ENCODE data around the gene BPGM. TPM values are rescaled to one million over a fixed set of nuclear protein-coding genes. Genes with fewer than 3 reads are reported as not detected.

BPGM gene
- total and polyA plus RNA-seq, 7 donors, result 9.0 to 22.8 (median 14.8) TPM

GRCh38 chr7:134657526-134657925, 10.9 kb downstream of the BPGM start:
- H3K9me3 ChIP-seq, result no peaks in the 10 kb centered on the region
- H3K4me3 ChIP-seq, result no peak overlapping the region
- DNase-seq, result no peak
- no peaks in the 10 kb centered on the region for H3K27me3 ChIP-seq
- no peak for TF ChIP-seq CTCF (IDR thresholded peaks at IDR 0.05)
- no peak for TF ChIP-seq POLR2AphosphoS5 (IDR thresholded peaks at IDR 0.05)
- no peak for TF ChIP-seq EP300 (IDR thresholded peaks at IDR 0.05)
- TF ChIP-seq POLR2A (IDR thresholded peaks at IDR 0.05), result no peak
- no peaks in the 10 kb centered on the region for H3K4me1 ChIP-seq
- no peak overlapping the region for H3K27ac ChIP-seq
- intact Hi-C loops (cut with DNase I), result no loop called here
- 74 to 77% methylated on average over 5 of the region's 5 CpGs for WGBS, 2 donors
- H3K36me3 ChIP-seq, result peaks cover 0 to 12% (median 4%) of the 10 kb centered on the region in 4 donors

GRCh38 chr7:134660242-134660785, 13.7 kb downstream of the BPGM start:
- Histone ChIP-seq H3K27ac (no peak overlapping the region), H3K4me1 (no peaks in the 10 kb centered on the region), H3K36me3 (peaks cover 0 to 12% (median 4%) of the 10 kb centered on the region in 4 donors), H3K4me3 (no peak overlapping the region), H3K9me3 (no peaks in the 10 kb centered on the region), H3K27me3 (no peaks in the 10 kb centered on the region)
- intact Hi-C loops (cut with DNase I), result no loop called here
- no peak for TF ChIP-seq EP300 (IDR thresholded peaks at IDR 0.05)
- TF ChIP-seq POLR2AphosphoS5 (IDR thresholded peaks at IDR 0.05), result no peak
- TF ChIP-seq POLR2A (IDR thresholded peaks at IDR 0.05), result no peak
- TF ChIP-seq CTCF (IDR thresholded peaks at IDR 0.05), result no peak
- 80 to 85% methylated on average over 7 of the region's 7 CpGs for WGBS, 2 donors
- DNase-seq, result no peak

GRCh38 chr7:134660961-134661376, 14.3 kb downstream of the BPGM start:
- intact Hi-C loops (cut with DNase I), result no loop called here
- Histone ChIP-seq H3K27ac (no peak overlapping the region), H3K36me3 (peaks cover 0 to 12% (median 4%) of the 10 kb centered on the region in 4 donors), H3K9me3 (no peaks in the 10 kb centered on the region), H3K27me3 (no peaks in the 10 kb centered on the region), H3K4me3 (no peak overlapping the region), H3K4me1 (no peaks in the 10 kb centered on the region)
- no peak for TF ChIP-seq POLR2AphosphoS5 (IDR thresholded peaks at IDR 0.05)
- TF ChIP-seq POLR2A (IDR thresholded peaks at IDR 0.05), result no peak
- TF ChIP-seq CTCF (IDR thresholded peaks at IDR 0.05), result no peak
- no peak for TF ChIP-seq EP300 (IDR thresholded peaks at IDR 0.05)
- DNase-seq, result no peak
- WGBS, 2 donors, result 68 to 75% methylated on average over 1 of the region's 1 CpG

- Histone ChIP-seq H3K9me3 (no peaks in the 10 kb centered on the region), H3K27me3 (no peaks in the 10 kb centered on the region), H3K27ac (no peak overlapping the region), H3K4me3 (no peak overlapping the region), H3K36me3 (peaks cover 0 to 12% (median 4%) of the 10 kb centered on the region in 4 donors), H3K4me1 (no peaks in the 10 kb centered on the region)
- TF ChIP-seq POLR2AphosphoS5 (IDR thresholded peaks at IDR 0.05), result no peak
- no peak for TF ChIP-seq CTCF (IDR thresholded peaks at IDR 0.05)
- TF ChIP-seq POLR2A (IDR thresholded peaks at IDR 0.05), result no peak
- TF ChIP-seq EP300 (IDR thresholded peaks at IDR 0.05), result no peak
- intact Hi-C loops (cut with DNase I), result no loop called here
- WGBS, 2 donors, result 72 to 87% methylated on average over 5 of the region's 5 CpGs
- DNase-seq, result no peak
These were observed 15.7 kb downstream of the BPGM start for GRCh38 chr7:134662166-134662870.
